GM23338 (cell line): ENCODE results near the gene POLR2H. TPM values are rescaled to one million over a fixed set of nuclear protein-coding genes. Genes with fewer than 3 reads are reported as not detected.

Experiments
- ATAC-seq: fragments of 200-7000 bp; cut with Tn5 transposase; 3 replicates; pipeline ENCODE4 v1.9.1; 2020
- DNase-seq: peaks from one replicate; pipeline ENCODE4 v3.0.0-alpha.2; 2015; ENCODE audit warnings: low spot score
- H2AFZ ChIP-seq: fragments of 200-600 bp; sonication (generic); 2 replicates; pipeline ENCODE4 v1.8.0; 2016; ENCODE audit warnings: antibody characterized with exemption, mild to moderate bottlenecking, moderate library complexity
- H3F3A ChIP-seq: fragments of 200-600 bp; sonication (generic); replicated peaks from 2 replicates; pipeline ENCODE4 v1.8.0; 2017; ENCODE audit warnings: antibody characterized with exemption, mixed run types, low read depth
- H3K27ac ChIP-seq: fragments of 200-600 bp; sonication (generic); 2 replicates; pipeline ENCODE4 v1.6.1; 2016; ENCODE audit warnings: low read depth
- H3K27me3 ChIP-seq: fragments of 200-600 bp; sonication (generic); 2 replicates; pipeline ENCODE4 v1.8.0; 2016; ENCODE audit warnings: mild to moderate bottlenecking, mixed run types, moderate library complexity; ENCODE audit not compliant: insufficient read depth
- H3K36me3 ChIP-seq: fragments of 200-600 bp; sonication (generic); 2 replicates; pipeline ENCODE4 v1.8.0; 2016; ENCODE audit warnings: mild to moderate bottlenecking; ENCODE audit not compliant: insufficient read depth
- H3K4me1 ChIP-seq: fragments of 200-600 bp; sonication (generic); 2 replicates; pipeline ENCODE4 v1.8.0; 2016; ENCODE audit warnings: mild to moderate bottlenecking, moderate library complexity; ENCODE audit not compliant: insufficient read depth
- H3K4me2 ChIP-seq: fragments of 200-600 bp; sonication (generic); 2 replicates; pipeline ENCODE4 v1.7.1; 2017; ENCODE audit warnings: mixed run types
- H3K4me3 ChIP-seq: fragments of 200-600 bp; sonication (generic); 2 replicates; pipeline ENCODE4 v1.6.1; 2016; ENCODE audit warnings: mixed run types
- H3K79me2 ChIP-seq: fragments of 200-600 bp; sonication (generic); replicated peaks from 2 replicates; pipeline ENCODE4 v1.8.0; 2017; ENCODE audit warnings: mild to moderate bottlenecking; ENCODE audit not compliant: insufficient read depth
- H3K9me2 ChIP-seq: fragments of 200-600 bp; sonication (generic); 2 replicates; pipeline ENCODE4 v1.8.0; 2017; ENCODE audit not compliant: insufficient read depth
- H4K20me1 ChIP-seq: fragments of 200-600 bp; sonication (generic); replicated peaks from 2 replicates; pipeline ENCODE4 v1.8.0; 2017; ENCODE audit warnings: mild to moderate bottlenecking; ENCODE audit not compliant: insufficient read depth
- H3K27ac Mint-ChIP-seq: 2 replicates; pipeline ENCODE4 v1.8.0; 2020; ENCODE audit warnings: inconsistent platforms, mild to moderate bottlenecking, moderate library complexity, mixed read lengths
- H3K27me3 Mint-ChIP-seq: 3 replicates; pipeline ENCODE4 v1.8.0; 2022; ENCODE audit warnings: low read depth, mild to moderate bottlenecking, moderate library complexity, mixed read lengths, inconsistent platforms; ENCODE audit not compliant: insufficient read depth, poor library complexity
- H3K36me3 Mint-ChIP-seq: 3 replicates; pipeline ENCODE4 v1.8.0; 2021; ENCODE audit warnings: low read depth, mild to moderate bottlenecking, inconsistent platforms, moderate library complexity, mixed read lengths
- H3K4me1 Mint-ChIP-seq: 3 replicates; pipeline ENCODE4 v1.8.0; 2020; ENCODE audit warnings: mild to moderate bottlenecking, inconsistent platforms, mixed read lengths
- H3K4me3 Mint-ChIP-seq: 3 replicates; pipeline ENCODE4 v1.8.0; 2021; ENCODE audit warnings: moderate library complexity, mild to moderate bottlenecking, inconsistent platforms, mixed read lengths
- H3K9me3 Mint-ChIP-seq: 3 replicates; pipeline ENCODE4 v1.8.0; 2020; ENCODE audit warnings: moderate library complexity, mild to moderate bottlenecking, inconsistent platforms, mixed read lengths
- CREB1 ChIP-seq: fragments of 250-450 bp; sonication (Bioruptor Pico); IDR thresholded peaks from 2 replicates; pipeline ENCODE4 v1.5.0; 2020; ENCODE audit warnings: low read depth, mild to moderate bottlenecking, moderate library complexity
- EZH2 ChIP-seq: fragments of 200-600 bp; sonication (generic); IDR thresholded peaks from one replicate; pipeline ENCODE4 v1.8.0; 2017; ENCODE audit warnings: antibody characterized with exemption, mild to moderate bottlenecking, low read depth; ENCODE audit not compliant: unreplicated experiment
- EZH2phosphoT487 ChIP-seq: fragments of 200-600 bp; sonication (generic); IDR thresholded peaks from one replicate; pipeline ENCODE4 v1.8.1; 2018; ENCODE audit warnings: antibody characterized with exemption; ENCODE audit not compliant: unreplicated experiment
- POLR2AphosphoS5 ChIP-seq: IDR thresholded peaks from 2 replicates; pipeline ENCODE4 v1.6.1; 2016; ENCODE audit warnings: antibody characterized with exemption, low read depth
- STAT1 ChIP-seq: IDR thresholded peaks from one replicate; pipeline ENCODE4 v1.6.1; 2016; ENCODE audit warnings: antibody characterized with exemption; ENCODE audit not compliant: unreplicated experiment
- ZNF114 ChIP-seq: fragments of 250-450 bp; sonication (Bioruptor Pico); IDR thresholded peaks from 2 replicates; pipeline ENCODE4 v1.5.0; 2020; ENCODE audit warnings: mild to moderate bottlenecking, moderate library complexity
- polyA plus RNA-seq: library from polyadenylated mRNA; unstranded; fragments of >200 nt; fragmentation: Nextera tagmentation; extraction: Ambion mirVana; gene quantifications from 2 replicates; pipeline ENCODE4 v1.2.1, GENCODE V29; 2016
- total RNA-seq: library from RNA; depleted of rRNA; stranded (reverse); fragments of >200 nt; shearing (Covaris generic); gene quantifications from 2 replicates; pipeline ENCODE4 v1.2.3, GENCODE V29; 2014
- TF ChIP-seq, protein P1 (sequence below), 2 experiments: fragments of 200-600 bp in 1 of 2; sonication (generic) in 1 of 2; conservative IDR thresholded peaks; 2 replicates each; pipeline versions ENCODE4 v1.5.1 to v1.6.1; 2016 to 2017; ENCODE audit warnings: antibody characterized with exemption in 2 of 2, low read depth in 2 of 2, mild to moderate bottlenecking in 2 of 2, moderate library complexity in 1 of 2
- TF ChIP-seq, protein P2 (sequence below): fragments of 250-450 bp; sonication (Bioruptor Pico); IDR thresholded peaks from 2 replicates; pipeline ENCODE4 v1.5.0; 2020; ENCODE audit warnings: mild to moderate bottlenecking, moderate library complexity
- TF ChIP-seq, protein P3 (sequence below): IDR thresholded peaks from 2 replicates; pipeline ENCODE4 v1.6.1; 2016; ENCODE audit warnings: antibody characterized with exemption

The POLR2H gene
- total and polyA plus RNA-seq, 2 experiments from 2014 or later, result 190 to 199 TPM

DNA sequence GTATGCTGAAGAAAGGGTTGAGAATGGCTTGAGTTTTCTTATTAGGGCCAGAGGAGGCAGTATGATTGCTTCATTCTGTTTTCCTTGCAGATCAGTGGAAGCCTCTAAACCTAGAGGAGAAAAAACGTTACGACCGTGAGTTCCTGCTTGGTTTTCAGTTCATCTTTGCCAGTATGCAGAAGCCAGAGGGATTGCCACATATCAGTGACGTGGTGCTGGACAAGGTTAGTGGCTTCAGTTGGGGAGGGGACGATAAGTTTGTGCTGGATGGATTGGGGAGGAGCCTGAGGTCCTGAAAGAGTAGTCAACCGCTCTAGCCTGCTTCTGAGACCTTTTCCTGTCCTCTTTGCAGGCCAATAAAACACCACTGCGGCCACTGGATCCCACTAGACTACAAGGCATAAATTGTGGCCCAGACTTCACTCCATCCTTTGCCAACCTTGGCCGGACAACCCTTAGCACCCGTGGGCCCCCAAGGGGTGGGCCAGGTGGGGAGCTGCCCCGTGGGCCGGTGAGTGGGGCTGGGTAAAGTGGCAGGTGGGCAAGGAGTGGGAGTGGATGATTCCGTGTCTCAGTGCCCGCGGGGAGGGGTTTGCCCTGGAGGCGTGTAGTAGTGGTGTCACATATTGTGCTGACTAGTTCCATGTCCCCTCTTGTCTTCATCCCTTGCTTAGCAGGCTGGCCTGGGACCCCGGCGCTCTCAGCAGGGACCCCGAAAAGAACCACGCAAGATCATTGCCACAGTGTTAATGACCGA lies 38.6 kb upstream of the POLR2H start:
- Histone ChIP-seq H3K36me3 (peaks cover 91% of the 10 kb centered on the region), H3K4me3 (no peak overlapping the region), H3K27ac (no peak overlapping the region), H3K4me1 (no peaks in the 10 kb centered on the region), H4K20me1 (peaks cover 67% of the 10 kb centered on the region), H3F3A (peaks cover 16% of the 10 kb centered on the region; the same call in 1 of the 2 replicates), H3K27me3 (no peaks in the 10 kb centered on the region), H3K4me2 (no peak overlapping the region), H2AFZ (no peak overlapping the region), H3K79me2 (peaks cover 72% of the 10 kb centered on the region), H3K9me2 (no peaks in the 10 kb centered on the region)
- H3K4me1 Mint-ChIP-seq, result peaks cover 11% of the 10 kb centered on the region
- H3K4me3 Mint-ChIP-seq, result no peak overlapping the region
- H3K9me3 Mint-ChIP-seq, result no peaks in the 10 kb centered on the region
- peaks cover 96% of the 10 kb centered on the region for H3K36me3 Mint-ChIP-seq
- ATAC-seq (no peak), DNase-seq (no peak)
- H3K27me3 Mint-ChIP-seq, result peaks cover 30% of the 10 kb centered on the region
- no peak overlapping the region; the same call in 1 of the 2 replicates for H3K27ac Mint-ChIP-seq
- TF ChIP-seq, protein P1, sequence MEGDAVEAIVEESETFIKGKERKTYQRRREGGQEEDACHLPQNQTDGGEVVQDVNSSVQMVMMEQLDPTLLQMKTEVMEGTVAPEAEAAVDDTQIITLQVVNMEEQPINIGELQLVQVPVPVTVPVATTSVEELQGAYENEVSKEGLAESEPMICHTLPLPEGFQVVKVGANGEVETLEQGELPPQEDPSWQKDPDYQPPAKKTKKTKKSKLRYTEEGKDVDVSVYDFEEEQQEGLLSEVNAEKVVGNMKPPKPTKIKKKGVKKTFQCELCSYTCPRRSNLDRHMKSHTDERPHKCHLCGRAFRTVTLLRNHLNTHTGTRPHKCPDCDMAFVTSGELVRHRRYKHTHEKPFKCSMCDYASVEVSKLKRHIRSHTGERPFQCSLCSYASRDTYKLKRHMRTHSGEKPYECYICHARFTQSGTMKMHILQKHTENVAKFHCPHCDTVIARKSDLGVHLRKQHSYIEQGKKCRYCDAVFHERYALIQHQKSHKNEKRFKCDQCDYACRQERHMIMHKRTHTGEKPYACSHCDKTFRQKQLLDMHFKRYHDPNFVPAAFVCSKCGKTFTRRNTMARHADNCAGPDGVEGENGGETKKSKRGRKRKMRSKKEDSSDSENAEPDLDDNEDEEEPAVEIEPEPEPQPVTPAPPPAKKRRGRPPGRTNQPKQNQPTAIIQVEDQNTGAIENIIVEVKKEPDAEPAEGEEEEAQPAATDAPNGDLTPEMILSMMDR (conservative IDR thresholded peaks at IDR 0.05; ENCODE audit: low read depth in 2 of 2), result no peak
- TF ChIP-seq ZNF114 (CRISPR knock-in tag) (no peak), EZH2 (no peak), STAT1 (no peak), CREB1 (no peak), POLR2AphosphoS5 (no peak)

DNA sequence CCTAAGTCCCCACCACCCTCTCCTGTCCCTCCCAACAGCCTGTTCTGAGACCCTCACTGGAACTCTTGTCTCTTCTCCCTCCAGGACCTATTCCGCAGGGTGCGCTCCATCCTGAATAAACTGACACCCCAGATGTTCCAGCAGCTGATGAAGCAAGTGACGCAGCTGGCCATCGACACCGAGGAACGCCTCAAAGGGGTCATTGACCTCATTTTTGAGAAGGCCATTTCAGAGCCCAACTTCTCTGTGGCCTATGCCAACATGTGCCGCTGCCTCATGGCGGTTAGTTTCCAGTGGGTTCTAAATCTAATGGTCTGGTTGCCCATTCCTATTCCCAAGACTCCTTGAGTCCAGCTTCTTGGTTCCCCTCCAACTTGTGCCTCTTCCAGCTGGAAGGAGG lies 37.8 kb upstream of the POLR2H start:
- Histone ChIP-seq H3F3A (peaks cover 16% of the 10 kb centered on the region; the same call in 1 of the 2 replicates), H3K27ac (no peak overlapping the region), H4K20me1 (peaks cover 59% of the 10 kb centered on the region), H3K27me3 (no peaks in the 10 kb centered on the region), H2AFZ (no peak overlapping the region), H3K9me2 (no peaks in the 10 kb centered on the region), H3K79me2 (peaks cover 67% of the 10 kb centered on the region), H3K36me3 (peaks cover 91% of the 10 kb centered on the region), H3K4me3 (no peak overlapping the region), H3K4me2 (no peak overlapping the region), H3K4me1 (no peaks in the 10 kb centered on the region)
- H3K27ac Mint-ChIP-seq, result no peak overlapping the region
- no peak for ATAC-seq
- H3K4me1 Mint-ChIP-seq, result peaks cover 9% of the 10 kb centered on the region
- H3K27me3 Mint-ChIP-seq, result peaks cover 30% of the 10 kb centered on the region
- H3K4me3 Mint-ChIP-seq, result no peak overlapping the region
- H3K36me3 Mint-ChIP-seq, result peaks cover 98% of the 10 kb centered on the region
- DNase-seq, result no peak
- no peaks in the 10 kb centered on the region for H3K9me3 Mint-ChIP-seq
- TF ChIP-seq, protein P1 (conservative IDR thresholded peaks at IDR 0.05; ENCODE audit: low read depth in 2 of 2), result no peak
- TF ChIP-seq, protein P2, sequence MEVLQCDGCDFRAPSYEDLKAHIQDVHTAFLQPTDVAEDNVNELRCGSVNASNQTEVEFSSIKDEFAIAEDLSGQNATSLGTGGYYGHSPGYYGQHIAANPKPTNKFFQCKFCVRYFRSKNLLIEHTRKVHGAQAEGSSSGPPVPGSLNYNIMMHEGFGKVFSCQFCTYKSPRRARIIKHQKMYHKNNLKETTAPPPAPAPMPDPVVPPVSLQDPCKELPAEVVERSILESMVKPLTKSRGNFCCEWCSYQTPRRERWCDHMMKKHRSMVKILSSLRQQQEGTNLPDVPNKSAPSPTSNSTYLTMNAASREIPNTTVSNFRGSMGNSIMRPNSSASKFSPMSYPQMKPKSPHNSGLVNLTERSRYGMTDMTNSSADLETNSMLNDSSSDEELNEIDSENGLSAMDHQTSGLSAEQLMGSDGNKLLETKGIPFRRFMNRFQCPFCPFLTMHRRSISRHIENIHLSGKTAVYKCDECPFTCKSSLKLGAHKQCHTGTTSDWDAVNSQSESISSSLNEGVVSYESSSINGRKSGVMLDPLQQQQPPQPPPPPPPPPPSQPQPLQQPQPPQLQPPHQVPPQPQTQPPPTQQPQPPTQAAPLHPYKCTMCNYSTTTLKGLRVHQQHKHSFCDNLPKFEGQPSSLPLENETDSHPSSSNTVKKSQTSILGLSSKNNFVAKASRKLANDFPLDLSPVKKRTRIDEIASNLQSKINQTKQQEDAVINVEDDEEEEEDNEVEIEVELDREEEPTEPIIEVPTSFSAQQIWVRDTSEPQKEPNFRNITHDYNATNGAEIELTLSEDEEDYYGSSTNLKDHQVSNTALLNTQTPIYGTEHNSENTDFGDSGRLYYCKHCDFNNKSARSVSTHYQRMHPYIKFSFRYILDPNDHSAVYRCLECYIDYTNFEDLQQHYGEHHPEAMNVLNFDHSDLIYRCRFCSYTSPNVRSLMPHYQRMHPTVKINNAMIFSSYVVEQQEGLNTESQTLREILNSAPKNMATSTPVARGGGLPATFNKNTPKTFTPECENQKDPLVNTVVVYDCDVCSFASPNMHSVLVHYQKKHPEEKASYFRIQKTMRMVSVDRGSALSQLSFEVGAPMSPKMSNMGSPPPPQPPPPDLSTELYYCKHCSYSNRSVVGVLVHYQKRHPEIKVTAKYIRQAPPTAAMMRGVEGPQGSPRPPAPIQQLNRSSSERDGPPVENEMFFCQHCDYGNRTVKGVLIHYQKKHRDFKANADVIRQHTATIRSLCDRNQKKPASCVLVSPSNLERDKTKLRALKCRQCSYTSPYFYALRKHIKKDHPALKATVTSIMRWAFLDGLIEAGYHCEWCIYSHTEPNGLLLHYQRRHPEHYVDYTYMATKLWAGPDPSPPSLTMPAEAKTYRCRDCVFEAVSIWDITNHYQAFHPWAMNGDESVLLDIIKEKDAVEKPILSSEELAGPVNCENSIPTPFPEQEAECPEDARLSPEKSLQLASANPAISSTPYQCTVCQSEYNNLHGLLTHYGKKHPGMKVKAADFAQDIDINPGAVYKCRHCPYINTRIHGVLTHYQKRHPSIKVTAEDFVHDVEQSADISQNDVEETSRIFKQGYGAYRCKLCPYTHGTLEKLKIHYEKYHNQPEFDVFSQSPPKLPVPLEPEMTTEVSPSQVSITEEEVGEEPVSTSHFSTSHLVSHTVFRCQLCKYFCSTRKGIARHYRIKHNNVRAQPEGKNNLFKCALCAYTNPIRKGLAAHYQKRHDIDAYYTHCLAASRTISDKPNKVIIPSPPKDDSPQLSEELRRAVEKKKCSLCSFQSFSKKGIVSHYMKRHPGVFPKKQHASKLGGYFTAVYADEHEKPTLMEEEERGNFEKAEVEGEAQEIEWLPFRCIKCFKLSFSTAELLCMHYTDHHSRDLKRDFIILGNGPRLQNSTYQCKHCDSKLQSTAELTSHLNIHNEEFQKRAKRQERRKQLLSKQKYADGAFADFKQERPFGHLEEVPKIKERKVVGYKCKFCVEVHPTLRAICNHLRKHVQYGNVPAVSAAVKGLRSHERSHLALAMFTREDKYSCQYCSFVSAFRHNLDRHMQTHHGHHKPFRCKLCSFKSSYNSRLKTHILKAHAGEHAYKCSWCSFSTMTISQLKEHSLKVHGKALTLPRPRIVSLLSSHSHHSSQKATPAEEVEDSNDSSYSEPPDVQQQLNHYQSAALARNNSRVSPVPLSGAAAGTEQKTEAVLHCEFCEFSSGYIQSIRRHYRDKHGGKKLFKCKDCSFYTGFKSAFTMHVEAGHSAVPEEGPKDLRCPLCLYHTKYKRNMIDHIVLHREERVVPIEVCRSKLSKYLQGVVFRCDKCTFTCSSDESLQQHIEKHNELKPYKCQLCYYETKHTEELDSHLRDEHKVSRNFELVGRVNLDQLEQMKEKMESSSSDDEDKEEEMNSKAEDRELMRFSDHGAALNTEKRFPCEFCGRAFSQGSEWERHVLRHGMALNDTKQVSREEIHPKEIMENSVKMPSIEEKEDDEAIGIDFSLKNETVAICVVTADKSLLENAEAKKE (CRISPR knock-in tag), result no peak
- TF ChIP-seq POLR2AphosphoS5 (no peak), CREB1 (no peak), STAT1 (no peak), EZH2phosphoT487 (no peak)
- TF ChIP-seq, protein P3, sequence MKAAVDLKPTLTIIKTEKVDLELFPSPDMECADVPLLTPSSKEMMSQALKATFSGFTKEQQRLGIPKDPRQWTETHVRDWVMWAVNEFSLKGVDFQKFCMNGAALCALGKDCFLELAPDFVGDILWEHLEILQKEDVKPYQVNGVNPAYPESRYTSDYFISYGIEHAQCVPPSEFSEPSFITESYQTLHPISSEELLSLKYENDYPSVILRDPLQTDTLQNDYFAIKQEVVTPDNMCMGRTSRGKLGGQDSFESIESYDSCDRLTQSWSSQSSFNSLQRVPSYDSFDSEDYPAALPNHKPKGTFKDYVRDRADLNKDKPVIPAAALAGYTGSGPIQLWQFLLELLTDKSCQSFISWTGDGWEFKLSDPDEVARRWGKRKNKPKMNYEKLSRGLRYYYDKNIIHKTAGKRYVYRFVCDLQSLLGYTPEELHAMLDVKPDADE, result no peak
